Esophagus muscularis mucosa (tissue), 4 donors: Measurements from ENCODE around the gene QSER1.

Source experiments
- CTCF ChIP-seq, 3 experiments: fragments of 200-600 bp in 2 of 3; fragments of 450-650 bp in 1 of 3; sonication (generic) in 2 of 3; IDR thresholded peaks; one replicate each; pipeline ENCODE4 v1.5.1; 2017 to 2019; ENCODE audit warnings: antibody characterized with exemption in 3 of 3, mild to moderate bottlenecking in 2 of 3, moderate library complexity in 1 of 3
- EP300 ChIP-seq: sonication (generic); formaldehyde crosslinking; IDR thresholded peaks from one replicate; pipeline ENCODE4 v1.6.1; 2017; ENCODE audit warnings: antibody characterized with exemption
- POLR2A ChIP-seq: fragments of 450-650 bp; IDR thresholded peaks from one replicate; pipeline ENCODE4 v1.6.1; 2017; ENCODE audit warnings: antibody characterized with exemption, moderate library complexity, mild to moderate bottlenecking, low read depth
- POLR2AphosphoS5 ChIP-seq, 2 donors: sonication (generic); formaldehyde crosslinking; IDR thresholded peaks; one replicate each; pipeline ENCODE4 v1.6.1; 2017; ENCODE audit warnings: antibody characterized with exemption in 2 of 2

GRCh38 chr11:32885556-32885955, 7.1 kb upstream of the QSER1 start:
- no peak for TF ChIP-seq POLR2A
- no peak for TF ChIP-seq CTCF (IDR thresholded peaks at IDR 0.05)
- no peak for TF ChIP-seq POLR2AphosphoS5 (IDR thresholded peaks at IDR 0.05)
- no peak for TF ChIP-seq EP300
